ENCODE results near the gene POLD1.
"Not testable (repeated sequence)": the region's sequence is repeated elsewhere in the genome, so short reads cannot be mapped to it uniquely, and the experiment has no call there.

Gene POLD1

GRCh38 chr19:50383852-50384684, at the start of gene POLD1:
Gene POLD1, plus strand, starts transcription at chr19:50384347. Its CDS starts 14,505 bp downstream, at chr19:50398852.
- DNase-seq (ENCODE audit: low spot score) = peak; percentile 93

GRCh38 chr19:50334741-50335421, 49.3 kb upstream of the POLD1 start:
- DNase-seq (ENCODE audit: low spot score) = no peak

- not testable (repeated sequence) for DNase-seq (ENCODE audit: low spot score)
Measured at GRCh38 chr19:50337031-50337430, 47.1 kb upstream of the POLD1 start.

- no peak for DNase-seq (ENCODE audit: low spot score)
Measured at GRCh38 chr19:50340331-50340730, 43.8 kb upstream of the POLD1 start.

- DNase-seq (ENCODE audit: low spot score) = no peak
Measured at GRCh38 chr19:50341091-50341564, 43.0 kb upstream of the POLD1 start.

GRCh38 chr19:50344661-50345318, 39.4 kb upstream of the POLD1 start:
- peak; percentile 52 for DNase-seq (ENCODE audit: low spot score)

- not testable (repeated sequence) for DNase-seq (ENCODE audit: low spot score)
Measured at GRCh38 chr19:50347089-50347581, 37.0 kb upstream of the POLD1 start.

GRCh38 chr19:50349277-50350057, 34.7 kb upstream of the POLD1 start:
- no peak for DNase-seq (ENCODE audit: low spot score)

- DNase-seq (ENCODE audit: low spot score) = no peak
Measured at GRCh38 chr19:50352242-50352641, 31.9 kb upstream of the POLD1 start.

GRCh38 chr19:50353487-50353880, 30.7 kb upstream of the POLD1 start:
- not testable (repeated sequence) for DNase-seq (ENCODE audit: low spot score)

GRCh38 chr19:50356691-50357177, 27.4 kb upstream of the POLD1 start:
- DNase-seq (ENCODE audit: low spot score) = no peak

- peak; percentile 70 for DNase-seq (ENCODE audit: low spot score)
Measured at GRCh38 chr19:50357178-50358100, 26.7 kb upstream of the POLD1 start.

GRCh38 chr19:50358483-50359327, 25.4 kb upstream of the POLD1 start:
- DNase-seq (ENCODE audit: low spot score) = peak; percentile 50

- DNase-seq (ENCODE audit: low spot score) = no peak
Measured at GRCh38 chr19:50359328-50359818, 24.8 kb upstream of the POLD1 start.

GRCh38 chr19:50361290-50362029, 22.7 kb upstream of the POLD1 start:
- no peak for DNase-seq (ENCODE audit: low spot score)

- no peak for DNase-seq (ENCODE audit: low spot score)
Measured at GRCh38 chr19:50362030-50362412, 22.1 kb upstream of the POLD1 start.

GRCh38 chr19:50362656-50363424, 21.3 kb upstream of the POLD1 start:
- no peak for DNase-seq (ENCODE audit: low spot score)

Data from globus pallidus (tissue), 1 donor.